Activated T-cell treated with anti-CD3 and anti-CD28 coated beads for 4 hours (primary cell): Measurements from ENCODE around the gene AKR1A1.
"Not testable (repeated sequence)": the region's sequence is repeated elsewhere in the genome, so short reads cannot be mapped to it uniquely, and the experiment has no call there.

Experiments
- DNase-seq: peaks from one replicate; pipeline ENCODE4 v3.0.0-alpha.2; 2020

Gene AKR1A1

DNA sequence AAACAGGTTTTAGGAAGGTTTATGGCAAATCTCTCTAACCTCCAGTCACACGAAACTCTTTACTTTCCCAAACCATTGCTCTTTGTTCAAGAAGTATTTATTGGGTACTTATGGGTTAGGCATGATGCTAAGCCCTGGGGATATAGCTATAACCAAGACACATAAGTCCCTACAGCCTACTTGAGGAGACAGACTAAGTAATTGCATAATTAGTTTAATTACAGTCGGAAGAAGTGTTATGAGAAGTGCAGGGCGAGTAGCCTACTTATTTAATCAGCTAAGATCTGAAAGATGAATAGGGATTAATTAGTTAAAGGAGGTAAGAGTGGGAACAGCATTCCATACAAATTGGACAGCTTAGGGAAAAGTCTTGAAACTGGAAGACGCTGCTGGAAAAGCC is 20.0 kb downstream of the AKR1A1 start:
- DNase-seq, result no peak

DNA sequence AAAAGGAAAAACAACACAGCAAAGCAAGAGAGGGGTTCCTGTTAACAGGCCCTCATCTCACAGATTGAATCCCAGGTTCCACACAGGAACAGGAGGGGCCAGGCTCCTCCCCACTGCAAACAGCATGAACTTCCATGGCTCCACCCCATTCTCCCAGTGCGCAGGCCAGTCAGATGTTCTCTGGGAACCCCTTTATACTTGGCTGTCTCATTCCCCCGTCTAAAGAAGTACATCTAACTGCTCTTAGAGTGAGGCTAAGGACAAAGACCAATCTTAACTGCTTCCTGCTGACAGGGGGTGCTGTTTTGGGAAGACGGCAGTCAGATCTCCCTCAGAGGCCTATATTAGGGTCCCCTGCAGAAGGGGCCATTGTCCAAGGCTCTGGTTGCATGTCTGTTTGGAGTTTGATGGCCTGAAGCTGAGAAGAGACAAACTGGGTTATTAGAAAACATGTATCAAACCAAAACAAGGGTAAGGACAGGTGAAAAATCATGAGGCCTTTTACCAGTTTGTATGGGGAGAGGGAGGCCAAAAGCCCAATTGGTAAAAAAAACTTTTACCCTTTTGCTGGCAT is 22.7 kb downstream of the AKR1A1 start:
- no peak for DNase-seq

DNA sequence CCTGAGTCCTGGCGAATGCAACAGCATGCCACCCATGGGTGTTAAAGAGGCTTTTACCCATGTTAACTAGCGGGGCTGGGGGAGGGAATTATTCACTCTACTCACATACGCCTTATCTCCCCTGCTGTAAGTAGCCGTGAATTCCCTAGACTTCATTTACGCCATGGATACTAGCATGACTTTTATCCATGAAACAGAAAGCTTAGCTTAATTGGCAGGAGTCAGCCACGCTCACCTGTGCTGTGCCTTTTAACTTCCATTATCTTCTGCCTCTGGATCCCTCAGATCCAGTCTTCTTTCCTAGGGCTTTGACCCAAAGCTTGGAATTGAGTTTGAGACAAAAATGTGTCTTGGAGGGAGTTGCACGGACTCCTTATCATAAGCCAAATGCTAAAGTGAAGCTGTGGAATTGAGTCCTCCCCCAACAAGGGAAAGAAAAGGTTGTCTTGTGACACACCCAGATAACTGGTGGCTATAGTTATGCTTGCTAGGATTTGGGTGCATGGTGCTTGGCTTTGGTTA is 23.5 kb downstream of the AKR1A1 start:
- no peak for DNase-seq

DNA sequence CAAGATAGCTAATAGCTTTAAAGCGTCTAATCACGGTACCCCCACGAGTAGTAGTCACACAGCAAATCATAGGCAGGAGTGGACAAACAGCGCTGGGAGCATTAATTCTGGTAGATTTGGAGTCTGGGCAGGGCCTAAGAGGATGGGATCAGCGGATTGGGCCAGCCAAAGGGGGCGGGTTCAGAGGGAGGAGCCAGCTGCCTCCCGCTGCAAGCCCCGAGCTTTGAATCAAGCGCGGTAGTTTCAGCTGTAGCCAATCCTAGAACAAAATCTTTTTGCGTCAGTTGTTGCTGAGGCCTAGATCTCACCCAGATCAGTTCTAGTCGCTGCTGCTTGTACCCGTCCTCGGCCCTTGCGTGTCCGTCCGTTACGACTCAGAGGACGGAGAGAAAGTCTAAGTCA is 32.6 kb downstream of the AKR1A1 start:
- peak; percentile 90 for DNase-seq

DNA sequence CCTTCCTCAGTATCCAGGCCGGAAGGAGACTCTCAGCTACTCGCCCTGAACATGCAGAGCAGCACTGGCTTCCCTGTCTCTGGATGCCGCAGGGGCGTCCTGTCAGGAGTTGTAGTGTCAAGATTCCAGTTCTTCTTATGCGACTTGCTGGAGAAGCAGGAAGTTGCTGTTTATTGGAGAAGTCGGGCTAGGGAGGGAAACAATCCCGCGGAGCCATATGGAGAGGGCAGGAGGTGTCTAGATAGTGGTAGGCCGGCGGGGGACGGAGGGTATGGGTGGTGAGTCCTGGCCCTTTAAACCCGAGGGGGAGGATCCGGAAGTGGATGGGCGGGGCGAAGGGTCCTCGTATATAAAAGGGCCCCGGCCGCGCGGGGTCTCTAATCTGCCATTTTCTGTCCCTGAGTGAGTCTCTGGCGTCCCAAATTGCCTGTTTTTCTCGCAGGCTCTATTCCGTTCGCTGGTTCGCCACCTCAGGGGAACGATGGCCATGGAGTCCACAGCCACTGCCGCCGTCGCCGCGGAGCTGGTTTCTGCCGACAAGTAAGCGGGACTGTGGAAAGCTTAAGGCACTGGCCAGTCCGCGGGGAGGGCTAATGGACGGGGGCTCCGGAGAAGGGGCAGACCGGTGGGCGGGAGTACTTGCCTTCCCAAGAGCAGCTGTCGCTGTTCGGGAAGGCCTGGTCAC is 33.2 kb downstream of the AKR1A1 start, which contains the start of gene NASP:
Gene NASP (plus strand): TSS at position 376 of the 685 bp plus-strand sequence. CDS start 106 bp downstream, at position 482.
- peak; percentile 95 for DNase-seq

DNA sequence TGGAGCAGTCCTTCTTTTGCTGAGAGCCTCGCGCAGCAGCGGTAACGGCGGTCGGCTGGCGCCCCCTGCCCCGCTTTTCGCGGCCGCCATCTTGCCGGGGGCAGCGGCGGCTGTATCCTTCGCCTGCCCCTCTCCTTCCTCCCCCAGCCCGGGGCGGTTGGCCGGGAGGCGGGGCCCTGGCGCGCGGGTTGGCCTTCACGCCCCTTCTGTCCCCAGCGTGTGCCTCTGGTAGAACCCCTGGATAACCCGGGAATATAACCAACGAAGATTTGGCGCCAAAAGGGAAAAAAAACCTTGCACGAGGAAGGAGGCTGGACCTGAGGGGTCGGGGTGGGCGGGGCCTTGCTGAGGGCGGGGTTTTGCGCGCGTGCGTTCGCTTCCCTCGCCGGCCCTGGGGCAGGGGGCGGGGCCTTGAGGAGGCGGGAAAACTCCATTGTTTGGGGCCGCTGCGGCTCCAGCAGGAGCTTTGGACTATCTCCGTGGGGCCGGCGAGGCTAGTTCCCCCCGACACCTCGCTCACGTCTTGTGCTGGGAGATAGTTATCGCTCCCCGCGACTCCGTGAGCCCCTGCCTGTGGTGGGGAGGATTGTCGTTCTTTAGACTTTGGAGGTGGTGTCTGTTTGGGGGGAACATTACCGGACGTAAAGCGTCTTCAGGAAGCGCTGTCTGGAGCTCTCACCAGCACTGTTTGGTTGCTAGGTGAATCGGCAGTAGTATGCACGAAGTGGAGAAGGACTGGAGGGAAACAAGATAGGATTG is 33.9 kb downstream of the AKR1A1 start:
- DNase-seq, result peak; percentile 79

DNA sequence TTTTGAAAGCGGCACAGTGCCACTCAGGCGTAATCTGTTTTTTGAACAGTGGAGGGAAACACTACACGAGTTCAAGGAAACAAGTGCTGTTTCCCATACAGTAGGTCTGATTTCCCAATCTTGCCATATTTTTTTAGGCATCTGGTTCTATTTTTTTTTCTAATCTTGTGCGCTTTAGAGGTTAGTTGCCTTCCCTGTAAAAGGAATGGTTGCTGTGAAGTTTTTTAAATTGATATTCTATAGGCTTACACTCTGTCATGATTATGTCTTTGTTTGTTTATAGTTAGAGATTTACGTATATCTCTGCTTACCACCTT is 34.4 kb downstream of the AKR1A1 start:
- no peak for DNase-seq

DNA sequence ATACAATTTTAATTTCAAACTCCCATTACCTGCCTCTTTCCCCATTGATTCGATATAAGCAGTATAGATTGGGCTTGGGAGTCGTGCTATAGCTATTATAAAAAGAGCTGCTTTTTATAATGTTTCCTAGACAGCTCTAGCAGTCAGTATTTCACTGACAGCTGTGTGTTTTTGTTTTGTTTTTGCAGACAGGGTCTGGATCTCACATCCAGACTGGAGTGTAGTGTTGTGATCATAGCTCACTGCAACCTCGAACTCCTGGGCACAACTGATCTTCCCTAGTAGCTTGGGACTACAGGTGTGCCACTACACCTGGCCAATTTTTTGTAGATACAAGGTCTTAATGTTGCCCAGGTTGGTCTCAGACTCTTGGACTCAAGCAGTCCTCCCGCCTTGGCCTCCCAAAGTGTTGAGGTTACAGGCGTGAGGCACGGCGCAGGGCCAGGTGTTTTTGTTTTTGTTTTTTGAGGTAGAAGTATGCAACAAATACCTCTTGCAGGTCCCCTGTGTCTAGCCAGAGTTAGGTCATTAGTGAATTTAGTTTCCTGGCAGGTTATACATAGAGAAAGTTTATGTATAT is 35.0 kb downstream of the AKR1A1 start:
- no peak for DNase-seq

DNA sequence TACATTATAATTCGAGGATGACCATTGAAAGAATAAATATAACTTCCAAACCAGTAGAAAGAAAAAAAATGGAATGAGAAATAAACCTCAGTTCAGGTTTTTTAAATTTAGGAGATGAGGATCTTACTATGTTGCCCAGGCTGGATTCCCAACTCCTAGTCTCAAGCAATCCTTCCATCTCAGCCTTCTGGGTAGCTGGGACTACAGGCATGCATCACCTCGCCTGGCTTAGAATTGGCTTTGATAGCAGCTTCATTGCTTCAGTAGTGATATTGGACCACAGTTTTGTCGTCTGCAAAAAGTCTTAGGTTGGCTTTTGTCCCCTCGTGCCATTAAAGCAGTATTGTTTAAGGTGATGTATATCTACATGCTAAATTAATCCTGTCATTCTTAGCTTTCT is 36.1 kb downstream of the AKR1A1 start:
- DNase-seq, result no peak

DNA sequence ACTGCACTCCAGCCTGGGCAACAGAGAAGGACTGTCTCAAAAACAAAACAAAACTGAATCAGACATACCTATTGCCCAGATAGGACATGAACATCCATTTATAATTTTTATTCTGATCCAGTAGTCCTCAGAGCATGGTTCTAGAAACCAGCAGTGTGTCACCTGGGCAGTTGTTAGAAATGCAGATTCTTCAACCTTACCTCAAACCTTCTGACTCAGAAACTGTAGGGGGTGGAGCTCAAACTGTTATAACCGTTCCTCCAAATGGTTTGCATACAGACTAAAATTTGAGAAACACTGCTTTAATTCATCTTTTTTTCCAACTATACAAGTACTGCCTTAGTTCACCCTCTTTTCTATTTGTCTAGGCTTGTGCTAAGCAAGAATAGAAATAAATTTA is 39.2 kb downstream of the AKR1A1 start:
- no peak for DNase-seq

DNA sequence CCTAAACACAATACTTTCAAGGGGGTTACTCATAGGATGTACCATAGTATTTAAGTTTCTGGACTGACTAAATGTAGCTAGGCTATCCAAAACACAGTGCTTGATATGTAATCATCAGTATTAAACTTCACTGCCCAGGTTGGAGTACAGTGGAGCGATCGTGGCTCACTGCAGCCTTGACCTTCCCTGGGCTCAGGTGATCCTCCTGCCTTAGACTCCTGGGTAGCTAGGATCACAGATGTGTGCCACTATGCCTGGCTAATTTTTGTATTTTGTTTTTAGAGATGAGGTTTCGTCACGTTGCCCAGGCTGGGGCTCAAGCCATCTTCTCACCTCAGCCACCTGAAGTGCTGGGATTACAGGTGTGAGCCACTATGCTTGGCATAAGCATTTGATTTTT is 43.8 kb downstream of the AKR1A1 start:
- no peak for DNase-seq

DNA sequence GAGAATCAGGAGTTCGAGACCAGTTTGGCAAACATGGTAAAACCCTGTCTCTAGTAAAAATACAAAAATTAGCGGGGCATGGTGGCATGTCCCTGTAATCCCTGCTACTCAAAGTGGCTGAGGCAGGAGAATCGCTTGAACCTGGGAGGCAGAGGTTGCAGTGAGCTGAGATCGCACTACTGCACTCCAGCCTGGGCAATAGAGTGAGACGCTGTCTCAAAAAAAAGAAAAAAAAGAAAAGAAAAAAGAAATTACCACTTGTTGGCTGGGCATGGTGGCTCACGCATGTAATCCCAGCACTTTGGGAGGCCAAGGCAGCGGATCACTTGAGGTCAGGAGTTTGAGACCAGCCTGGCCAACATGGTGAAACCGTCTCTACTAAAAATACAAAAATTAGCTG is 46.1 kb downstream of the AKR1A1 start:
- DNase-seq, result not testable (repeated sequence)

DNA sequence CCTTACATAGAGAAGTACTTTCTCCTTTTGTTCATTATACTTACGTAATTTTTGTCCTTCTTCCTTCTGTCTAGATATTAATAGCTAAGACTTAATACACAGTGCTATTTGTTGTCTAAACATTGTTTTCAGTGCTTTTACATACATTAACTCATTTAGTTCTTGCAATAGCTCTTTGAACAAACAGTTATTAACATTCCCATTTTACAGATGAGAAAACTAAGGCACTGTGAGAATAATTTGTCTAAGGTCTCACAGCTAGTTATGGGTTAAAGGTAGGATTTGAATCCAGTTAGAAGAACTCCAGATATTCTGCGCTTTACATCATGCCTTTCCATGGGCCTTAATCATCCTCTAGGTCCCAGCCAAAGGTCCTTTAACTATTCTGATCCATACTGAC is 53.6 kb downstream of the AKR1A1 start:
- DNase-seq, result no peak

DNA sequence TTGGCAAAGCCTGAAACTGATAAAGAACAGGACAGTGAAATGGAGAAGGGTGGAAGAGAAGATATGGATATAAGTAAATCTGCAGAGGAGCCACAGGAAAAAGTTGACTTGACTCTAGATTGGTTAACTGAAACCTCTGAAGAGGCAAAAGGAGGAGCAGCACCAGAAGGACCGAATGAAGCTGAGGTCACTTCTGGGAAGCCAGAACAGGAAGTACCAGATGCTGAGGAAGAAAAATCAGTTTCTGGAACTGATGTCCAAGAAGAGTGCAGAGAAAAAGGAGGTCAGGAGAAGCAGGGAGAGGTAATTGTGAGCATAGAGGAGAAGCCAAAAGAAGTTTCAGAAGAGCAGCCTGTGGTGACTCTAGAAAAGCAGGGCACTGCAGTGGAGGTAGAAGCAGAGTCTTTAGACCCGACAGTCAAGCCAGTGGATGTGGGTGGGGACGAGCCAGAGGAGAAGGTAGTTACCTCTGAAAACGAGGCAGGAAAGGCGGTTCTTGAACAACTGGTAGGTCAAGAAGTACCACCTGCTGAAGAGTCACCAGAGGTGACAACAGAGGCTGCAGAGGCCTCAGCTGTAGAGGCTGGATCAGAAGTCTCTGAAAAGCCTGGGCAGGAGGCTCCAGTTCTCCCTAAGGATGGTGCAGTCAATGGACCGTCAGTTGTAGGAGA is 56.9 kb downstream of the AKR1A1 start:
- DNase-seq, result no peak

DNA sequence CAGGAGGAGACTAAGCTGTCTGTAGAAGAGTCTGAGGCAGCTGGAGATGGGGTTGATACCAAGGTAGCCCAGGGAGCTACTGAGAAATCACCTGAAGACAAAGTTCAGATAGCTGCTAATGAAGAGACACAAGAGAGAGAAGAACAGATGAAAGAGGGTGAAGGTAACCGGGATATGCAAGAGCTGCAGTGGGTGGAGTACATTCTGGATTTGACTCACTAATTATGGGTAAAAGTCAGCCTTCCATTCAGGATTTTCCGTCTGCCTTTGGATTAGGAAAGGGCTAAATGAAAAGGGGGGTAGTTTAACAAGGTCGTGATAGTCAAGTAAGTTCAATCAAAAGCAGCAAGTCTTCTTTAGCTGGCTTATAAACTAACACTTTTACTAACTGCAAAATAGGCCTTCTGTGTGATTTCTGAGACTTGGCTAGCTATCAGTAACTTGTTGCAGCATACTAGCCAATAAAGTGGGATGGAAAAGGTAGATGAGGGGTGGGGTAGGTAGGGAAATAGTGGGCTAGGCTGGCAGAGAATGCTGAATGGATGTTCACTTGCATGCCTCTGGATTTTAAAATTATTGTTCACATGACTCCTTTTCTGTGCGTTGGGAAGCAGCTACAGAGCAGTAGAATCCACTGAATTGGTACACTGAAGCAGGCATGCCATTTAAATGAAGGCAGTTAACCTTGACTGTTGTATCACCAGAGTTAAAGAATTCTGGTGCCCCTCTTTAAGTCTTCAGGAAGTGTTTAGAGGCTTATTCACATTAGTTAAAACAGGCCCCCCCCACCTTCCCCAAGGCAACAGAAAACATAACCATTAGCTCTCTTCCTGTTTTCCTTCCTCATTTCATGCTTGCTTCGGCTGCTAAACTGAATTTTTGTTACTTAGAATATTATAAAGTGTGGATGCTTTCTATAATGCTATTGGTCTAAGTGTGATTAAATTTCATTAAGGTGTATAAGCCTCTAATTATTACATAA is 57.8 kb downstream of the AKR1A1 start:
- no peak for DNase-seq

DNA sequence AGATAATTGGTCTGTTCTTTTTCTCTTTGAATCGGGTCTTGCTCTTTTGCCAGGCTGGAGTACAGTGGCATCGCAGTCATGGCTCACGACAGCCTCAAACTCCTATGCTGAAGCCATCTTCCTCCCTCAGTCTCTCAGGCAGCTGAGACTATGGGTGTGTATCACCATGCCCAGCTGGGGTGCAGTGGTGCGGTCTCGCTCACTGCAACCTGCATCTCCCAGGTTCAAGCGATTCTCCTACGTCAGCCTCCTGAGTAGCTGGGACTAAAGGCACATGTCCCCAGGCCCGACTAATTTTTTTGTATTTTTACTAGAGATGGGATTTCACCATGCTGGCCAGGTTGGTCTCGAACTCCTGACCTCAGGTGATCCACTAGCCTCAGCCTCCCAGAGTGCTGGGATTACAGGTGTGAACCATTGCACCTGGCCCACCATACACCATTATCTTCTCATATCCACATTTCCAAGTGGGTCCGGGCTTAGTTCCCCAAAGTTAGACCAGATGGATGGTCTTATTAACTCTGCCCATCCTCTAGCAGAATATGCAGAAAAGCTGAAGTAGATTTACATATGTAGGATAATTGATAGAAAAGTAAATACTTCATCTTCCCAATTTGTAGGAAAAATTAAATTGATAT is 60.1 kb downstream of the AKR1A1 start:
- DNase-seq, result no peak

DNA sequence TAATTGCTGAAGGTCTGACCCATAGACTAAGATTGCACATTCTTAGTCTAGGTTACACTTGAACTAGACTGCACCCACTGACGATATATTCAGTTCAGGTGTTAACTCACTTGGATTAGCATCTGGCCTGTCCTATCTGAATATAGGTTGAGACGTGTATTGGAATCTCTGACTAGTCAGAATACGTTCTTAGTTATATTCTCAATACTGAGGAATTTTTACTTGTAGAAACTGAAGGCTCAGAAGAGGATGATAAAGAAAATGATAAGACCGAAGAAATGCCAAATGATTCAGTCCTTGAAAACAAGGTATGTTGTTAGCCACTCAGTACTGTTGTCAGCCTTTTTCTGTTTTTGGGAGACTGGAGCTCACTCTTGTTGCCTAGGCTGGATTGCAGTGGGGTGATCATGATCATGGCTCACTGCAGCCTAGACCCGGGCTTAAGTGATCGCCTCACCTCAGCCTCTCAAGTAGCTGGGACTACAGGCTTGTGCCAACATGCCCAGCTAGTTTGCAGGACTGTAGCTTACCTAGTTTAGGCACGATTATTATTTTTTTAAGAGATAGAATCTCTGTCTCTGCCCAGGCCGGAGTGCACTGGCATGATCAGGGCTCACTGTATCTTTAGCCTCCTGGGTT is 62.4 kb downstream of the AKR1A1 start:
- no peak for DNase-seq

DNA sequence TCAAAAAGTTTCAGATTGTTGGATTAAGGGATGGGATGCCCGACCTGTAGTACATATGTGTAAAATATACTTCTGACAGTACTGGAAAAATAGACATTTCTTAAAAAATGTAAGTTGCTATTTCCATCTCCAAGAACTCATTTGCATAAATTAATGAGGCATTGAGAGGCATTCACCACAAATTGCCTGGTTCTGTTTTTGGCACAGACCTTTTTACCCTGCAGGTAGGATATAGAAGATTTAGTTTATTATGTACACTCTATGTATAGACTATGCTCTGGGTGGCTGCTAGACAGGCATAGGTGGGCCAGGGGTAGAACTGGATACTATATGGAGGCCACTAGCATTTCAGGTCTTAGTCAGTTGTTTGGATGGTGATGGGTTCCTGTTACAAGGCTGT is 65.3 kb downstream of the AKR1A1 start:
- no peak for DNase-seq

DNA sequence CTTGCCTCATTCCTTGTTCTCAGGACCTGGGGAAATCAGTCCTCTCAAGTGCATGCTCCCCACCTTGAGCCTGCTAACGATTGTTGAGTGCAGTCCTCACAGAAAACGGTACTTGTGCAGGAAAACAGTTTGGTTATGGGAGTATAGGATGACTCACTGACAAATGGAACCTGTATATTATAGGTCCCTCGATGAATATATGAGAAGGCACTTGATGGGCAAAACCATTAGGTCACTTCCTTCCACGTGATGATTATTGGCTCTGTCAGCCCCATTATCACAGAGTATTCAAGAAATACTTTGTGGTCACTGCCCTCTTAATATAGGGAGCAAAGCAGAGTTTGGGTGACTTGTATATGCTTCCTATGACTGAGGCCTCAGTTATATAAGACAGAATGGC is 67.0 kb downstream of the AKR1A1 start:
- DNase-seq, result no peak

DNA sequence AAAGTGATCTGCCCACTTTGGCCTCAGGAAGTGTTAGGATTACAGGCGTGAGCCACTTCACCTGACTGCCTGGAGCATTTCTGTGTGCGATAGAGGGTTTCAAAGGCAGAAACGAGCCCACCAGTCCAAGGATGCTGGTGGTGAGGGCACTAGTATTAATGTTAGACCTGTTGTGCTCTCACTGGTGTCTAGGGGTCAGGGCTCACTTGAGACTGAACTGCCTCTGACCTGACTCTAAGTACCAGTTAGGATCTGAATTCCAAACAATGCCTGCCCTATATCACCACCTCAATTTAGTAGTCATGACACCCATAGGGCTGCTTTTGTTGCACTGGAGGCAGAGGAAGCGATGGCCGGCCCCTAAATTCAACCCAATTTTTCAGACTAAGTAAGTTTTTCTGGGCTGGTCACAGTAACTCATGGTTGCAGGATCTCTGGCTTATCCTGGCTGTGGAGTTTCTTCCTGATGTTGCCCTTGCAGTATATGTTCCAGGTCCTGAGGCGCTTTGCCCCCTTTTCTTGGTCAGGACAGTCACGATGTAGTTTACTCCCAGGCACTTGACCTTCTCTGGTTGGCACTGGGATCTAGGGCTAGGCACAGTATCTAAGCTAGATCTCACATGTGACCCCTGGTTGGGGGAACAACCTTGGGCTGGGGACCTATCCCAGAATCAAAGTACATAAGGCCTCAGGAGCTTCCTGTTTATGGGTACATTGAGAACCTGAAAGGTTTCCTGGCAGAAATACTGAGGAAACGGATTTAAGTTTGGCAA is 68.7 kb downstream of the AKR1A1 start:
- DNase-seq, result no peak
